Activated CD4-positive, alpha-beta T cell treated with anti-CD3 and anti-CD28 coated beads for 36 hours (primary cell): ENCODE results near the gene AGFG1. TPM values are rescaled to one million over a fixed set of nuclear protein-coding genes. Genes with fewer than 3 reads are reported as not detected.
A peak's percentile ranks its signal among the peaks of the same experiment; 100 is the strongest.

ENCODE experiments used
- ATAC-seq: fragments of 200-7000 bp; cut with Tn5 transposase; one replicate; pipeline ENCODE4 v1.10.0; 2021; ENCODE audit warnings: mild to moderate bottlenecking, moderate library complexity
- CTCF ChIA-PET: fragments of 350-600 bp; sonication (Branson Sonifier 250); formaldehyde crosslinking; loops from one replicate; lab custom pipeline; 2021; ENCODE audit warnings: antibody characterized with exemption; lab: Charles Lee
- POLR2A ChIA-PET: fragments of 350-600 bp; sonication (Branson Sonifier 250); formaldehyde crosslinking; loops from one replicate; lab custom pipeline; 2021; ENCODE audit warnings: antibody characterized with exemption, inconsistent platforms; lab: Charles Lee
- DNase-seq: peaks from one replicate; pipeline ENCODE4 v3.0.0-alpha.2; 2020
- H3K27ac Mint-ChIP-seq: one replicate; pipeline ENCODE4 v1.8.0; 2021; ENCODE audit warnings: mixed read lengths
- H3K27me3 Mint-ChIP-seq: one replicate; pipeline ENCODE4 v1.8.0; 2021; ENCODE audit warnings: mixed read lengths
- H3K36me3 Mint-ChIP-seq: one replicate; pipeline ENCODE4 v1.8.0; 2021; ENCODE audit warnings: low read depth, mixed read lengths
- H3K4me1 Mint-ChIP-seq: one replicate; pipeline ENCODE4 v1.8.0; 2021; ENCODE audit warnings: mixed read lengths
- H3K4me3 Mint-ChIP-seq: one replicate; pipeline ENCODE4 v1.8.0; 2021; ENCODE audit warnings: mild to moderate bottlenecking, moderate library complexity, mixed read lengths
- H3K9me3 Mint-ChIP-seq: one replicate; pipeline ENCODE4 v1.8.0; 2021; ENCODE audit warnings: low read depth, mixed read lengths
- intact Hi-C, 2 experiments: fragments of 100-400 bp; cut with DNase I in 1 of 2; cut with micrococcal nuclease in 1 of 2; formaldehyde crosslinking; loops; one replicate each; pipeline versions ENCODE4 v1.14.2 to v1.15.1; 2022 to 2024; cut with DNase I, micrococcal nuclease
- total RNA-seq, 2 experiments: library from RNA; stranded (reverse); gene quantifications; one replicate each; pipeline ENCODE4 v1.2.3, GENCODE V29; 2021

The AGFG1 gene, protein sequence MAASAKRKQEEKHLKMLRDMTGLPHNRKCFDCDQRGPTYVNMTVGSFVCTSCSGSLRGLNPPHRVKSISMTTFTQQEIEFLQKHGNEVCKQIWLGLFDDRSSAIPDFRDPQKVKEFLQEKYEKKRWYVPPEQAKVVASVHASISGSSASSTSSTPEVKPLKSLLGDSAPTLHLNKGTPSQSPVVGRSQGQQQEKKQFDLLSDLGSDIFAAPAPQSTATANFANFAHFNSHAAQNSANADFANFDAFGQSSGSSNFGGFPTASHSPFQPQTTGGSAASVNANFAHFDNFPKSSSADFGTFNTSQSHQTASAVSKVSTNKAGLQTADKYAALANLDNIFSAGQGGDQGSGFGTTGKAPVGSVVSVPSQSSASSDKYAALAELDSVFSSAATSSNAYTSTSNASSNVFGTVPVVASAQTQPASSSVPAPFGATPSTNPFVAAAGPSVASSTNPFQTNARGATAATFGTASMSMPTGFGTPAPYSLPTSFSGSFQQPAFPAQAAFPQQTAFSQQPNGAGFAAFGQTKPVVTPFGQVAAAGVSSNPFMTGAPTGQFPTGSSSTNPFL
- 100 to 1,000 TPM; 158 to 214 TPM for total RNA-seq

DNA sequence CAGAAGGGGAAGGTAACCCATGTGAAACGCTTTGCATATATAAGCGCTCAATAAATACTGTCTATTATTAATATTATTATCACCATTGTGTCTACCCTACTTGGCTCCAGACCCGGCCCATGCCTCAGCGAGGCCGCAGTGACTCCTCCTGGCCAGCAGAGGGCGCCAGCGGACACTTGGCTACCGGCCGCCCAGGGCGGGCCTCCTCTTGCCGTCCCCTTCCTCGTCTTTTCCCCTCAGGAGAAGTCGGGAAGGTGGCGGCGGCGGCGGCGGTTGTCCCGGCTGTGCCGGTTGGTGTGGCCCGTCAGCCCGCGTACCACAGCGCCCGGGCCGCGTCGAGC lies at the start of gene AGFG1:
AGFG1 (plus strand) TSS at position 233 of the 341 bp plus-strand sequence. CDS start 266 bp downstream, outside the sequence.
- H3K9me3 Mint-ChIP-seq: no peaks in the 10 kb centered on the region
- H3K36me3 Mint-ChIP-seq: peaks cover 12% of the 10 kb centered on the region
- H3K27ac Mint-ChIP-seq: peak within 1 kb of the TSS; percentile 87
- H3K4me1 Mint-ChIP-seq: peaks cover 48% of the 10 kb centered on the region
- ChIA-PET CTCF (interaction anchor here (0.7 to 1.5 kb wide), 4 partner anchors 9 to 20 kb away, joined by 4 to 9 read pairs (median 5); no protein-coding TSS in a partner anchor), POLR2A (no interaction called here)
- no peaks in the 10 kb centered on the region for H3K27me3 Mint-ChIP-seq
- intact Hi-C loops: loop anchor here (1.0 to 2.0 kb wide), 5 partner anchors 8 to 295 kb away; no protein-coding TSS in a partner anchor
- DNase-seq: peak; percentile 91
- ATAC-seq: peak; percentile 82
- H3K4me3 Mint-ChIP-seq: peak within 1 kb of the TSS; percentile 94

DNA sequence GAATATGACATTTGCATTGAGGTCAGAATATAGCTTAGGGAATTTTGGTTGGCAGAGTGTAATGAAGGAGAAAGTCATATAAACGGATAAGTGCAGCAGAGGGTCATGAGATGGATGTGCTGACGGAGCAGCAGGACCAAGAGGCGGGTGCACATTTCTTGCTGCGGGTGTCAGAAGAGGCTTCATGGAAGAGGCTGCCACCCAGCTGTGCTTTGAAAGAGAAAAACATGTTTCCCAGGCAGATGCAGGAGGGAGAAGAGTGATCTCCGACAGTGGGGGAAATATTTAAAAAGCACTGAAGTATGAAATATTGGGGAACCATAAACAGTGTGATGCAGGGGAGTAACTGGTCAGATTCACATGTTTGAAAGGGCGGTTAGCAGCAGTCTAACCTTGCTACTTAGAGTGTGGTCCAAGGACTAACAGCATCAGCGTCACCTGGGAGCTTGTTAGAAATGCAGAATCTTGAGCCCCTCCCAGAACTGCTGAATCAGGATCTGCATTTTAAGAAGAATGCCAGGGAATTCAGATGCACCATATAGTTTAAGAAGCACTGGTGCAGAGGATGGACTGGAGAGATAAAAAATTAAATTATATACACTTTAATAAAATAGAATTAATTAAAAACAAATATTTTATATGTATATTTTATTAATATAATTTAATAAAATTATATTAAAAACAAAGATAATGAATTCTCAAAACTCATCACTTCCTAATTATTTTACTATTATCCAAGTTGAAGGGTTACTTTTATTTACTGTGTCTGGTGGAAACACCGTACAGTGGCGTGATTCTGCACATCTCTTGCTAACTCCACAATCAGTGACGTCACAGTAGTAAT lies 48.1 kb upstream of the AGFG1 start:
- DNase-seq (no peak), ATAC-seq (no peak)
- H3K9me3 Mint-ChIP-seq: no peaks in the 10 kb centered on the region
- no peak overlapping the region for H3K27ac Mint-ChIP-seq
- no peaks in the 10 kb centered on the region for H3K27me3 Mint-ChIP-seq
- peaks cover 4% of the 10 kb centered on the region for H3K4me1 Mint-ChIP-seq
- H3K36me3 Mint-ChIP-seq: no peaks in the 10 kb centered on the region
- POLR2A ChIA-PET: interaction anchor here (0.6 kb wide), 1 partner anchor 901 kb away, joined by 3 read pairs; no protein-coding TSS in a partner anchor
- no peak overlapping the region for H3K4me3 Mint-ChIP-seq
- intact Hi-C loops: no loop called here
- CTCF ChIA-PET: interaction anchor here (1.0 kb wide), 1 partner anchor 17 kb away, joined by 3 read pairs; no protein-coding TSS in a partner anchor

DNA sequence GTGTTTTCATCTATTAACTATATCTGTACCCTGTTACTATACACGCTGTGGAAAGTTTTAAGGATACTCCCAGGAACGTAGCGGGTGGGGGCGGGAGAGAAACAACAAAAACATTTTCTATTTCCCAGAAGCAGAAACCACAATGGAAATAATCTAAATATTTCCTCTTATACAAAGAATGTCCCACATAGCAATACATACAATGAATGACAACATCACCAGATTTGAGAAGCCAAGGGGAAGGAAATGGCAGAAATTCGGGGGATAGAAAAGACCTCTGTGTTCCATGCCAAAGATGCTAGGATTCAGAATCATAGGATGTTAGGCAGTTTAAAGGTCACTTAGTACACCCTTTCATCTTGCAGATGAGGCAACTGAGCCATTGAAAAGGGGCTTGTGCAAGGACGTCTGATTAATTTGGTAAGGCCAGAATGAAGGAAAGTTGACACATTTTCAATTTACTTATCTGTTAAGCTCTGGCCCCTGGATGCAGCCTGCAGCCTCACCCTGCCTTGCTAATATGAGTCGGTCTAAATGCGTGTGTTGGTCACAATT lies 43.1 kb upstream of the AGFG1 start:
- no peak overlapping the region for H3K4me3 Mint-ChIP-seq
- CTCF ChIA-PET: no interaction called here

DNA sequence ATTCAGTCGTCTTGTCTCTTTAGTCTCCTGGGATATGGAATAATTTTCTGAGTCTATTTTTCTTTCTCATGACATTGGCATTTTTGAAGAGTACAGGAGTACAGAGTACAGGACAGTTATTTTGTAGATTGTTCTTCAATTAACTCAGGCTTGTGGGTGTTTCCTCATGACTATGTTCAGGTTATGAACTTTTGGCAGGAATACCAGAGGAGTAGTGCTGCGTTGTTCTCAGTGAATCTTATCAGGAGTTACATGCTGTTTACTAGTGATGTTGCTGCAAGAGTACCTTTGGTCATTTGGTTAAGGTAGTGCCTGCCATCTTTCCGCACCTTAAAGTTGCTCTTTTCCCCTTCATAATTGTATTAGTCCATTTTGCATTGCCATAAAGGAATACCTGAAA lies 41.3 kb upstream of the AGFG1 start:
- H3K9me3 Mint-ChIP-seq: peaks cover 20% of the 10 kb centered on the region
- peaks cover 14% of the 10 kb centered on the region for H3K36me3 Mint-ChIP-seq
- H3K4me1 Mint-ChIP-seq: peaks cover 4% of the 10 kb centered on the region
- POLR2A ChIA-PET: no interaction called here
- DNase-seq: no peak
- ATAC-seq: no peak
- H3K4me3 Mint-ChIP-seq: no peak overlapping the region
- CTCF ChIA-PET: no interaction called here
- H3K27me3 Mint-ChIP-seq: no peaks in the 10 kb centered on the region
- no peak overlapping the region for H3K27ac Mint-ChIP-seq
- intact Hi-C loops: no loop called here

More for the DNA sequence above, 43.1 kb upstream of the AGFG1 start:
- intact Hi-C loops: no loop called here
- no peak for ATAC-seq
- Mint-ChIP-seq H3K27me3 (no peaks in the 10 kb centered on the region), H3K4me1 (peaks cover 4% of the 10 kb centered on the region), H3K36me3 (peaks cover 14% of the 10 kb centered on the region), H3K27ac (no peak overlapping the region), H3K9me3 (peaks cover 20% of the 10 kb centered on the region)
- DNase-seq: no peak
- POLR2A ChIA-PET: no interaction called here

DNA sequence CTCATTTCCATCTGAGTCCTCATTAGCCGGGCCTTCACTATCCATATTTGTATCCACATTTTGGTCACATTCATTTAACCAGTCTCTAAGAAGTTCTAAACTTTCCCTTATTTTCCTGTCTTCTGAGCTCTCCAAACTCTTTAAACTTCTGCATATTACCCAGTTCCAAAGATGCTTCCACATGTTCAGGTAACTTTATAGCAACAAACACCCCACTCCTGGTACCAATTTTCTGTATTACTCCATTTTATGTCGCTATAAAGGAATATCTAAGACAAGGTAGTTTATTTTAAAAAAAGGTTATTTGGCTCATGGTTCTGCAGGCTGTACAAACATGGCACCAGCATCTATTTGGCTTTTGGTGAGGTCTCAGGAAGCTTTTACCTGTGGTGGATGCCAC lies 38.8 kb upstream of the AGFG1 start:
- ChIA-PET CTCF (interaction anchor here (0.9 kb wide), 1 partner anchor 164 kb away, joined by 3 read pairs; no protein-coding TSS in a partner anchor), POLR2A (no interaction called here)
- intact Hi-C loops: no loop called here
- DNase-seq (no peak), ATAC-seq (no peak)
- Mint-ChIP-seq H3K9me3 (peaks cover 20% of the 10 kb centered on the region), H3K4me1 (peaks cover 4% of the 10 kb centered on the region), H3K36me3 (peaks cover 14% of the 10 kb centered on the region), H3K27ac (no peak overlapping the region), H3K27me3 (no peaks in the 10 kb centered on the region), H3K4me3 (no peak overlapping the region)

DNA sequence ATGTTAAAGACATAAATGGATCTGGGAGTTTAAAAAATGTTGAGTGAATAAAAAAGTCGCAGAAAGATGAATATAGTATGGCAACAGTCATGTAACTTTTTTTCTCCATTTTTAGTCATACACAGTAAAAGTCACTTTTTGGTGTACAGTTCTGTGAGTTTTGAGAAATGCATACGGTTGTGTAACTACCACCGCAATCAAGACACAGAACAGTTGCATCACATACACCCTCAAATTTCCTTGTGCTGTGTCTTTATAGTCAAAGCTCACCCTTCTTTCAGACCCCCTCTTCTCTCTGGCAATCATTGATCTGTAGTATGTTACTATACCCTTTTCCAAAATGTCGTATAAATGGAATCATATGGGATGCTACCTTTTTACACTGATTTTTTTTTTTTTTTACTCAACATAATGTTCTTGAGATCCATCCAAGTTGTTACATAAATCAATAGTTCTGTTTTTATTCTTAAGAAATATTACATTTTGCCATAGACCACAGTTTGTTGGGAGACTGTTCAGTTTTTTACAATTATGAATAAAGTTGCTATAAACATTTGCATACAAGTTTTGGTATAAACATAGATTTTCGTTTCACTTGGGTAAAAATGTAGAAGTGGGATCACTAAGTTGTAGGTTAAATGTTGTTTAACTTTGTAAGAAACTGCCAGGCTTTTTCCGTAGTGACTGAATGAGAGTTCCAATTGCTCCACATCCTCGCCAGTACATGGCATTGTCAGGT lies 35.4 kb upstream of the AGFG1 start:
- Mint-ChIP-seq H3K4me3 (no peak overlapping the region), H3K9me3 (peaks cover 14% of the 10 kb centered on the region), H3K27ac (no peak overlapping the region), H3K27me3 (no peaks in the 10 kb centered on the region), H3K36me3 (peaks cover 11% of the 10 kb centered on the region), H3K4me1 (no peaks in the 10 kb centered on the region)
- ChIA-PET POLR2A (no interaction called here), CTCF (no interaction called here)
- ATAC-seq (no peak), DNase-seq (no peak)
- intact Hi-C loops: no loop called here

DNA sequence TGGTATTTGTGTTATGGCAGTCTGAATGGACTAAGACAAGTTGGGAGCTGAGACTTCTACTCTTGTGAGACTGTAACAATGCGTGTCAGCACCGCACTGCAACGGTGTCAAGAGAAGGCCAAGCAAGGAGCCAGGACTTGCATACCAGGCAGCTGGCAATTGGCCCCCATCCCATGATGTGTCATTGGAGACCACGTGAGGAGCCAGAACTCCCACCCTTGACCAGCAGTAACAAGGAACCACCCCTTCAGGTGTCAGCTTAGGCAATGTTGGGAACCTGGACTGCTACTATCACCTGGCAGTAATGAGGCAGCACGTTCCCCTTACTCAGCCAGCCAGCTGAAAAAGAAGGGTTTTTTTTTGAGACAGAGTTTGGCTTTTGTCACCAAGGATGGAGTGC lies 32.7 kb upstream of the AGFG1 start:
- Mint-ChIP-seq H3K4me3 (no peak overlapping the region), H3K9me3 (no peaks in the 10 kb centered on the region), H3K27ac (peak overlapping the region; percentile 25), H3K27me3 (no peaks in the 10 kb centered on the region), H3K4me1 (no peaks in the 10 kb centered on the region), H3K36me3 (no peaks in the 10 kb centered on the region)
- no peak for DNase-seq
- CTCF ChIA-PET: no interaction called here
- POLR2A ChIA-PET: no interaction called here
- intact Hi-C loops: no loop called here
- no peak for ATAC-seq

DNA sequence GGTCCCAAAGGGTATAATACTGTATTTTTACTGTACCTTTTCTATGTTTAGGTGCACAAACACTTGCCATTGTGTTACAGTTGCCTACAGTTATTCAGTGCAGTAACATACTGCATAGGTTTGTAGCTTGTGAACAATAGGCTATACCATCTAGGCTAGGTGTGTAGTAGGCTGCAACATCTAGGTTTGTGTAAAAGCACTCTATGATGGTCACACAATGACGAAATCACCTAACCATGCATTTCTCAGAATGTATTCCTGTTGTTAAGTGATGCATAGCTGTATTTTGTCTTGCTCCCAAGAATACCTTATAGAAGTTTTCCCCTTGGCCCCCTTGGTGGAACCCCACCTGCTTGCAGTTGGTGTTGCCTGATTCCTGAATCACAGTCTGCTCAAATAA lies 29.3 kb upstream of the AGFG1 start:
- no peak for DNase-seq
- no peak overlapping the region for H3K4me3 Mint-ChIP-seq
- ATAC-seq: no peak
- CTCF ChIA-PET: interaction anchor here (0.6 kb wide), 1 partner anchor 22 kb away, joined by 3 read pairs; no protein-coding TSS in a partner anchor
- POLR2A ChIA-PET: no interaction called here
- intact Hi-C loops: no loop called here
- H3K36me3 Mint-ChIP-seq: no peaks in the 10 kb centered on the region
- no peaks in the 10 kb centered on the region for H3K9me3 Mint-ChIP-seq
- no peak overlapping the region for H3K27ac Mint-ChIP-seq
- H3K4me1 Mint-ChIP-seq: no peaks in the 10 kb centered on the region
- H3K27me3 Mint-ChIP-seq: peaks cover 2% of the 10 kb centered on the region

DNA sequence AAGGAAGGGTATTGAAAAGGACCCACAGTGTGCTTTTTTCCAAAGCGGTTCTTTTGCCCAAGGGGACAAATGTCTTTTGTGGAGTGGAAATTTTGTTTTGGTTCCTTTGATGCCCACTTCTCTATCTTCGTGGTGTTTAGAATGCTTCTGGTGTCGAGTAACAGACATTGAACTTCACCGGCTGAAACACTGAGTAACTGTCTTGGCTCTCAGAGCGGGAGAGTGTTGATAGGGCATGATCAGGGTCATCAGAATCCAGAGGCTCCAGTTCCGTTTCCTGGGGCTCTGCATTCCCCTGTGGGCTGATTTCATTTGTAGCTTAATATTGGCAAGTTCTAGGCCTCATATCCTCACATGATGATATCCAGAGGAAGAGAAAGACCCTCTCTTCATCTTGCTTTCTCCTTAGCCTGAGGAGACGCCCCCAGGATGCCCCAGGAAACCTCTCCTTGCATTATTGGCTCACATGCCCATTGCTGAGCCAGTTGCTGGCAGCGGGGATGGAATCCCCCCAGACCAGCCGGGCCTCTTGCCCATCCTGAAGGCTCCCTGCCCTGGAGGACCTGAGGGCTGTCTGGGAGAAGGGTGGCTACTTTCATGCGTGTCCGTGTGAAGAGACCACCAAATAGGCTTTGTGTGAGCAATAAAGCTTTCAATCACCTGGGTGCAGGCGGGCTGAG lies 27.9 kb upstream of the AGFG1 start:
- no peak for ATAC-seq
- CTCF ChIA-PET: no interaction called here
- H3K36me3 Mint-ChIP-seq: no peaks in the 10 kb centered on the region
- no peak overlapping the region for H3K4me3 Mint-ChIP-seq
- H3K4me1 Mint-ChIP-seq: no peaks in the 10 kb centered on the region
- H3K27ac Mint-ChIP-seq: no peak overlapping the region
- POLR2A ChIA-PET: no interaction called here
- DNase-seq: no peak
- no peaks in the 10 kb centered on the region for H3K9me3 Mint-ChIP-seq
- peaks cover 3% of the 10 kb centered on the region for H3K27me3 Mint-ChIP-seq
- intact Hi-C loops: no loop called here

DNA sequence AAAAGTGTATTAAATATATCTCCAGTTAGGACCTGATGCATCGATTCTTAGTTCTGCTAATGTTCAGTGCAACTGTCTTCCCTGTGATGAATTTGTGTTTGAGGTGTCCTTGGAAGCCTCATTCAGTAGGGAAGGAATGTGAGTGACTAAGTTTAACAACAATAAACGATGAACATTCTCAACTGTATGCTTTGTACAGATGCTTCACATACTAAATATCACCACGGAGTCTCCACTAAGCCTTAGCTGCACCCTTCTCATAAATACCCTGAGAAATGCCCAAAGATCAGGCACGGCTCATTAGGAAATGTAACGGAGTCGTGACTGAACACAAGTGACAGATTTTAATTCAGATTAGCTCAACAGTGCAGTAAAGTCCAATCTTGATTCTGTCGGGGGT lies 24.4 kb upstream of the AGFG1 start:
- ChIA-PET CTCF (no interaction called here), POLR2A (no interaction called here)
- H3K27me3 Mint-ChIP-seq: peaks cover 3% of the 10 kb centered on the region
- H3K4me3 Mint-ChIP-seq: no peak overlapping the region
- ATAC-seq: no peak
- H3K4me1 Mint-ChIP-seq: peaks cover 3% of the 10 kb centered on the region
- intact Hi-C loops: no loop called here
- H3K36me3 Mint-ChIP-seq: no peaks in the 10 kb centered on the region
- H3K27ac Mint-ChIP-seq: no peak overlapping the region
- no peak for DNase-seq
- H3K9me3 Mint-ChIP-seq: no peaks in the 10 kb centered on the region
